HG02759 (cell line): ENCODE results near the gene SLC6A13.
"Not testable (repeated sequence)": the region's sequence is repeated elsewhere in the genome, so short reads cannot be mapped to it uniquely, and the experiment has no call there.

Source experiments
- ATAC-seq: cut with Tn5 transposase; IDR thresholded peaks from one replicate; pipeline ENCODE4 v1.9.1; 2021; ENCODE audit warnings: mild to moderate bottlenecking, moderate library complexity; ENCODE audit not compliant: unreplicated experiment

The SLC6A13 gene

DNA sequence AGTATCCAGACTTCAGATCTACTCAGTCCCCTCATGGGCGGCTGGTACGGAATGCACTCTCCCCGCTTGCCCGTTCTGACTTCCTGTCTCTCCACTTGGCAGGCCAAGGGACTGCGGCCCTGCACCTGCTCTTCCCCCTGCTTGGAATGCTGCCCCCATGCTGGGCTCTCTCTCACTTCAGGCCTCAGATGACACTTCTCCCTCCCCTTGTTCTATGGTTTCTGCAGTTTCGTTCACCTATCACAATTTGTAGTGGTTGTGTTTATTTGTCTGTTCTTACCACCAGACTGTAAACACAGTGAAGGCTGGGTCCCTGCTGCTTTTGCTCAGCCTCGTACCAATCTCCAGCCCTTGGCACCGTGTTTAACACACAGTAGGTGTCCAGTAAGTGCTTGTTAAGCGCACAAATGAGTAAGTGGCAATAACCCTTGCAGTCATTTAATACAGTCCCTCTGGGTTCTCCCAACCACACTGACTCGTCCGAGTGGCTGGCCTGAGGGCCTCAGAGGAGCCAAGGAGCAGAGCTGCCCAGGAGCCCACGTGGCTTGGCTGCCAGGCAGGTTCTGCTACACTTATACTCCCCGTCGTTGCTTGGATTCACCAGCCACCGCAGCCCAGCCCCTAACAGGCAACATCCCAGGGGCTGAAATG, 60.4 kb downstream of the SLC6A13 start:
- no peak for ATAC-seq

DNA sequence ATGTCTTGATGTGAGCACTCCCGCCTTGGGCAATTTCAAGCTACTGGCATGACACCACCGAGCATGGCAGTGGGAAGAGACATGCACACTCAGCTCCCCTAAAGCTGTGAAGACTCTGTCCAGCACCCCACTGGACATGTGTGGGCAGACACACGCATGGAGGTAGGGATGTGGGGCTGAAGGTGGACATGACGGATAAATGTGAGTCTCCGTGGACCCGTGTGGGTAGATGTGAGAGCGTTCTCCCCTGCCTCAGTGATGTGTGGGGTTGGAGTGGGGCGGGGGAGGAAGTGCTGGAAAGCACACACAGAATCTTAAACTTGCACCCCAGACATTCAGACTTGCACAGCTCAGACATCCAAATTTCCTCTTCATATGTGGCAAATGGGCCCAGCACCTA, 61.3 kb downstream of the SLC6A13 start:
- no peak for ATAC-seq

DNA sequence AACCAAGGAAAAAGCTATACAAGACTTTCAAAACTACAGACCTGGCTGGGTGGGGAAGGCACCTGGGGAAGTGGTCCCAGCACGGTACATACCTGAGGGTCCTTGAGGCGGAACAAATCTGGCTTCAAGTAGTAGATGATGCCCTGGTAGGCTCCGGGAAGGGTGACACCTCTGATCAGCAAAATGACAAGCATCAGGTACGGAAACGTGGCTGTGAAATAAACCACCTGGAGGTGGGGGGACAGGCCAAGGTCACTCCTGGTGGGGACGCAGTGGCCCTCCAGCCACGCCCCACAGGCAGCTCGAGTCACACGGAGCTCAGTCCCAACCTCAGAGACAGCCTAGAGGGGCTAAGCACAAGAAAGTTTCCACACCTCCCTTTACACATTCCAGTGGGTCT, 63.9 kb downstream of the SLC6A13 start:
- no peak for ATAC-seq

DNA sequence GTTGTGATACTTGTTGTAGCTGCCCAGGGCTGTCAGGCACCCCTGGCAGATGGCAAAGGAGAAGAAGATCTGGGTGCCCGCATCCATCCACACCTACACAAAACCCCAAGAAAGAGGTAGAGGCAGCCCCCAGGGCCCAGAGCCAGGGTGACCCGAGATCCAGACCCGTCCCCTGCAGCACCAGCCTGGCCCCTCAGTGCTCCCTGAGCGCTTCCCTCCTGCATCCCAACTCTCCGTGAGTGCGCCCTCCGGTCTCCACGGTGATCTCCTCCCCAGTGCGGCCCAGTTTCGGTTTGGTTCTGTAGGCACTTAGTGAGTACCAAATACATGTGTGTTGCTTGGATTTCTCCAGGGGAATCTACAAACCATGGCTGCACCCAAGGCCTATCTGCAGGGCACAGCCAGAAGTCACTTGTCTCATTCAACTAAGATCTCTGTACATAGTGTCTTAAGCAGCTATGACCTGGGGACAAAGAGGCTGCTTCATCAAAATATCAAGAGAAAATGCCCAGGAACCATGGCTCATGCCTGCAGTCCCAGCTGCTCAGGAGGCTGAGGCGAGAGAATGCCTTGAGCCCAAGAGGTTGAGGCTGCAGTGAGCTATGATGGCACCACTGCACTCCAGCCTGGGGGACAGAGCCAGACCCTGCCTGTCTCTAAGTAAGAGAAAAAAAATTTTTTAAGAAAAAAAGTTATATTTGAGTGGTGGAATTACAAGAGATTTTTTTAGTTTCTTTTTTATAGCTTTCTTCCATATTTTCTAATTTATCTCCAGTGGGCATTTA, 64.5 kb downstream of the SLC6A13 start:
- no peak for ATAC-seq

DNA sequence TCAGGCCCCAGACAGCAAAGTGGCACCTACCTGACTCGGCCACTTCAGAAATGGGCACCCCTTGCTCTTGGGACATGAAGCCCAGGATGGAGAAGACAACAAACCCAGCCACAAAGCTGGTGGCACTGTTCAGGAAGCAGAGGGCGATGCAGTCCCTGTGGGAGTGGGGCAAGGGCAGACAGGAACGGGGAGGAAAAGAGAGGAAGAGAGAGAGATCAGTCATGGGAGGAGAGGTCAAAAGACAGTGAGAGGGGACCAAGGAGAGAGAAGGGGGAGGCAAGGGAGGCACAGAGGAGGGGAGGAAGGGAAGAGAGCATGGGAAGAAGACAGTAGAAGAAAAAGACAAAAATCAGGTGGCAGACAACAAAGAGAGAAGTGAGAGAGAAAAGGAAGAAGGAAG, 65.3 kb downstream of the SLC6A13 start:
- no peak for ATAC-seq

DNA sequence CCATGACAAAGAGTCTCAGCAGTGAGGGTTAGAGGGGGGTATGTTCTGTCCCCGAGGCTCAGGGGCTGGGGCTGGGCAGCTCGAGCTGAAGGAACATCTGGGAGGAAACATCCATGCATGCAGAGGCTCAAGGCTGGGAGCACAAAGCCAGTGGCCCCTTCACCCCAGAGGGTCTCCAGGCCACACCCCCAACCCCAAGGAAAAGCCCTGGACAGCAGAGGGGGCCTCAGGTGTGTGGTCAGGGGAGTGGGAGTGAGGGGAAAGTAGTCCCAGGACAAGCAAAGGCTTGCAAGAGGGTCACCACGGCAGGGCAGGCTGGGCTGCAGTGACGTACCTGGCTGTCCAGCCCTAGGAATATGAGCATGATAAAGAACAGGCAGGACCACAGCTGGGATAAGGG, 66.2 kb downstream of the SLC6A13 start:
- no peak for ATAC-seq

DNA sequence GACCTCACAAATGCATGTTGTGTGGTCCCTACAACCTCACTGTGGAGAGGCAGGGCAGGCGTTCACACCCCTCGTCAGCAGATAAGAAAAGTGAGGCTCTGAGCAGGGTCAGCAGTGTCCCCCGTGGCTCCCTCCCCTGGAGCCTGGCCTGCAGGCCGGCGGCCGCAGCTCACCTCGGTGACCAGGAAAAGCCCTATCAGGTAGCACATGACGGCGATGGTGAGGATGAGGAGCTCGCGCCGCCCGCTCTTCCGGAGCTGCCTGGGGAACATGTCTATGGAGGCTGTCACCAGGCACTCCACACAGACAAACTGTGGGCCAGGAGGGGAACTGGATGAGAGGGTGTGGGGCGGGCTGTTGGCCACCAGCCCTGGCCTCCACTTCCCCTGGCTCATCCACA, 66.7 kb downstream of the SLC6A13 start:
- ATAC-seq, result no peak

DNA sequence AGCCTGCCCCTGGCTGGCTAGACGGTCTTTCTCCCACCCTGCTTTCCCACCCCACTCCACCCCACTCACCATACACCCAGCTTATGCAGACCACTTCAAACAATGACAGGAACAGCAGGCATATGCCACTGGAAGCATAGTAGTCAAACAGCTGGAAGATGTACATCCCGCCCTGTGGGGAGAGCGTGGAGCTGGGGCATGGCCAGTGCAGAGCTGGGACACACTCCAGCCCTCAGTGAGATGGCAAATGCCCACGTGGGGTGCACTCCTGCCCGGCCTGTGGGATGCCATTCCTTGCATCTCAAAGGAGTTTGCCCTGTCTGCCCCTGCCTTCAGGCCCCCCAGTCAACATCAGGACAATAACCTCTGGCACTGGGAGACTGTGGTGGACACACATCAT, 67.5 kb downstream of the SLC6A13 start:
- ATAC-seq, result no peak

DNA sequence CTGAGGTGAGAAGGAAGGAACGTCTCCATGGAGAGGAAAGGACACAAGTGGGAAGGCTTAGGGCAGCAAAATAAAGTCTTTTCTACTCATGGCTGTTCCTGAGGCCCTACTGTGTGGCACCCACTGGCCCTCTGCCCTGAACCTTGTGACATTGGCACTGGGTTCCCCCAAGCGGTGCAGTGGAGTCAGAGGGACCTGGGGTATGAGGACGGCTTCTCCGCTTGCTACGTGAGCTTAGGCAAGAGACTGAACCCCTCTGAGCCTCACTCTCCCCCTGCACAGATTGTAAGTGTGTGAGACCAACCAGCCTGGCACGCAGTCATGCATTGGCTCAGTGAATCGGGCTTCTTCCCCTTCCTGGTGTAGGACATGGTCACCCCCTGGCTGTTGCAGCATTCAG, 68.4 kb downstream of the SLC6A13 start:
- ATAC-seq, result no peak

DNA sequence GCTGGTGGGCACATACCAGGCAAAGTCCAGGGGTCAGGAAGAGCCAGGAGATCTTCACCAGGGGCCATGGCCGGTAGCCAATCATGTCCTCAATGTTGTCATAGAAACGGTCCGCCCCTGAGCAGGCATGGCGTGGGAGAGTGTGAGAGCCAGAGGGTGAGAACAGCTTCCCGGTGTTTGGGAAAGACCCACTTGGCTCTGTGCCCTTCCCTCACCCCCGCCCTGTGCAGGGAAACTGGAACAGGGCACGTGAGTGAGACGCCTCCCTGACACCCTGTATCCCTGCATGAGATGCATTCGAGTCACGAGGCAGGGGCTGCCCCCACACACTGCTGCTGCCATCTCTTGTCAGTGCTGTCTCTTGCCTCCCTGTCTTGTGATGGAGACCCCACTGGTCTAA, 69.4 kb downstream of the SLC6A13 start:
- no peak for ATAC-seq

DNA sequence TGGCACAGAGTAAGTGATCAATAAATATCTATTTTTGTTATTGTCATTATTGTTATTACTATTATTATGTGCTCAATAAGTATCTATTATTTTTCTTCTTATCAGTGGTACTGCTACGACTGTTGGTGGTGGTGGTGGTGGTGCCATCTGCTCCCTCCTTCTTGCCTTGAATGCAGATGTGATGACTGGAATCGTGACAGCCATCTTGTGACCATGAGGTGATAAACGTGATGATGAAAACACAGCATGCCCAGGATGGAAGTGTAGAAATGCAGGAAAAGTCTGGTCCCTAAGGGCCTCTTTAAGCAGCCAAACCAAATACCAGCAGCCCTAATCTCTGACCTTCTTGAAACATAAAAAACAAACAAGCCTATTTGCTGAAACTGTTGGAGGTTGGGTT, 71.1 kb downstream of the SLC6A13 start:
- ATAC-seq, result no peak

DNA sequence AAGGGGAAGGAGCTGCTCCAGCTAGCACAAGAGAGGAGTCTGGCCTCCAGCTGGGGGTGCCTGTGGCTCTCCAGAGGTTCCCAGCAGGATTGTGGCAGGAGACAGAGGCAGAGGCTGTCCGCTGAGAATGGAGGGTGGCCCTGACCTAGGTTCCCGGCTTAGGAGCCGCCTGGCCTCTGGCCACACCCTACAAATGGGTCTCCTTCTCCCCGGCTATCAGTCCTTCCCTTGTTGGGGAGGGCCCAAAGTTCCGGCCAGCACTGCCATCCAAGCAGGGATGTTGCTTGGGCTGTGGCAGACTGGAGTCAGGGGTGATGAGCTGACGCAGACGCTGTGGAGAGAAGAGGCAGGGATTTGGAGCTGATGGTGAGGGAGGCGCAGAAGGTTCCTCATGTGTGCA, 71.8 kb downstream of the SLC6A13 start:
- no peak for ATAC-seq

DNA sequence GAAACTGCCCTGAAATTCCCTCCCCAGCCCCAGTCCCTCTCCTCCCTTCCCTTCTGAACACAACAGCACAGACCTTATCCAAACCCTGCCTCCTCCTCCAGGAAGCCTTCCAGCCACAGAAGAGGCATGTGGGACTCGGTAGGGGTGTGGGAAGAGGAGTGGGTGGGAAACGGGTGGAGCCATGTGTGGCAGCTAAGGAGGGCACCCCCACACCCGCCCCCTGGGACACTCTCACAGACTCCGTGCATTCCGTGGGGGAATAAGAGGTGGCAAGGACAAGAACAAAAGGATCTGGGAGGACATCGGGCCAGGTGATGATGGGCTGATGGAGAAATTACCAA, 73.0 kb downstream of the SLC6A13 start:
- ATAC-seq, result no peak

DNA sequence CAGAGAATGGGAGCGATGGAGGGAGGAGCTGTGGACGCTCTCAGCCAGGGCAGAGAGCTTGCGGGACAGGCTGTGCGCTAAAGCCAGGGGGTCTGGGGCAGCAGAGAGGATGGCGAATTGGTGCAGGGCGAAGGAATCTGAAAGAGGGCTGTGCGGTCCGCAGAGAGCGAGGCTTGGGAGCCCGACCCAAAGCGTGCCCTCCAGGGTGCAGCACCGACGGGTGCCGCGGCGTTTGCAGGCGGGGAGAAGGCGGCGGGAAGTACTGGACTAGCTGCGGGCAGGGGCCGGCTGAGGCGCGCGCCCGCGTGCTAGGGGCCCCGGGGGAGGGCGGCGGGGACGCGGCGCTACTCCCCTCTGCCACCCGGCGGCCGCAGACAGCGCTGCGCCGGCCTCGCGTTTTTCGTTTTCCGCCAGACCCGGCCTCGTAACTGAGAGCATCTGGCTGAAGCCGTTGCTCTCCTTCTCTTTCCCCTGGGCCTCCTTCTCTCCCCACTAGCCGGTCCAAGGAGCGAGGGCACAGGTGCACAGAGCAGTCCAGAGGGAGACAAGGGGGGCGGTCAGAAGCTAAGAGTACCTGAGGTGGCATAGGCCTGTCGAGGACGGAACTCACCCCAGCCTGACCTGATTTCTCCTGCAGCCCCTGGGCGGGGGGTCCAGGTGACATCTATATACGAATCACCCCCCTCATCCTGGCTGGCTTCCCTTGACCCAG, 73.6 kb downstream of the SLC6A13 start:
- ATAC-seq, result peak; percentile 74

DNA sequence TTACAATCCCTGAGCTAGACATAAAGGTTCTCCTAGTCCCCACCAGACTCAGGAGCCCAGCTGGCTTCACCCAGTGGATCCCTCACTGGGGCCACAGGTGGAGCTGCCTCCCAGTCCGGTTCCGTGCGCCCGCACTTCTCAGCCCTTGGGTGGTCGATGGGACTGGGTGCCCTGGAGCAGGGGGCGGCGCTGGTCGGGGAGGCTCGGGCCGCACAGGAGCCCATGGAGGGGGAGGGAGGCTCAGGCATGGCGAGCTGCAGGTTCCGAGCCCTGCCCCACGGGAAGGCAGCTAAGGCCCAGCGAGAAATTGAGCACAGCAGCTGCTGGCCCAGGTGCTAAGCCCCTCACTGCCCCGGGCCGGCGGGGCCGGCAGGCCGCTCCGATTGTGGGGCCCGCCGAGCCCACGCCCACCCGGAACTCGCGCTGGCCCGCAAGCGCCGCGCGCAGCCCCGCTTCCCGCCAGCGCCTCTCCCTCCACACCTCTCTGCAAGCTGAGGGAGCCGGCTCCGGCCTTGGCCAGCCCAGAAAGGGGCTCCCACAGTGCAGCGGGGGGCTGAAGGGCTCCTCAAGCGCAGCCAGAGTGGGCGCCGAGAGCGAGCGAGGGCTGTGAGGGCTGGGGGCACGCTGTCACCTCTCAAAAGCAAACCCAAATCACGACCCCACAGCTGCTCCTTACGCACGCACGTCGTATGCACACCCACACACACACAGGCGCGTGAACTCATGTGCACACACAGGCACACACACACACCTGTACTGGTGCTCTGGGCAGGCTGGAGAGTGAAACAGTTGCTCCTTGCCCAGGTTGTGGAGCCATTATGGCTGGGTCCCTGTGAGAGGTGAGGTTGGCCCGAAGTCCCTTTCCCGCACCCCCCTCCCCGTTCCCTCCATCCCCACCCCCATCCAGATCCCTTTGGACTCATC, 74.4 kb downstream of the SLC6A13 start:
- not testable (repeated sequence) for ATAC-seq

DNA sequence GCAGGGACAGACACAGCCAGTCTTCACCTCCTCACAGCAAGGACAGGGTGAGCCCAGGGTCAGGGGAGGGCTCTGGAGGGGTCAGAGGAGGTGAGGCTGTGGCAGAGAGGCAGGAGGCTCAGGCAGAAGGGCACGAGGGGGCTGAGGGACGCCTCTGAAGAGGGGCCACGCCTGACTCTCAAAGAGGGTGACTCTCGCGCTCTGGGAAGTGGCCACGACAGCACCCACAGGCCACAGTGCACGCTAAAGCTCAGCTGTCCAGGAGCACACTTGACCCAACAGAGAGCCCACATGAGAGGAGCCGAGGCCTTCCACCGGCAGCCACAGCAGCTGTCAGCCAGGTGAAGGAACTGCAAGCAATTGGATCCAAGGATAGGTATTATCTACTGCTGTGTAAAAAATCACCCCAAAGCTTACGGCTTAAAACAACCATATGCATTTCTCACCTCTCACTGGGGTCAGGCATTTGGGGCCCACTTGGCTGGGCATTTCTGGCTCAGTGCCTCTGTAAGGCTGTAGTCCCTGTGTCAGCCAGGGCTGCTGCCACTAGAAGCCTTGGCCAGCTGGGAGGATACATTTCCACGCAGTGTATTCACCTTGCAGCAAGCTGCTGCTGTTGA, 76.5 kb downstream of the SLC6A13 start:
- no peak for ATAC-seq

DNA sequence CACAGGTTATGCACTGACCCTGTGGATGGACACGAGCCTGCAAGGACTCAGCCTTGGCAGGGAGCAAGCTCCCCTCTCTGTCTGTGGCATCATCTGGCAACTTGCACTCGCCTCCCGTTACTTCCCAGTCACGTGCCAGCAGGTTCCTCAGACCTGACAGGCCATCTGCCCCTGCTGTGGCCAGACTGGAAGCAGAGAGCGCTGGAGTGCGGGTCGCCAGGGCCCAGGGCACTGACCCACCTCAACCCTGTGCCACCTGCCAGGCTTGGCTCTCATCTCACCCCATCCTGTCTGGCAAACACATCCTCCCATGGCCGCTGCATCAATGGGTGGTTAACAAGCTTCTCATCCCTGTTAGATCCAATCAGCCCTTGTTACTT, 77.1 kb downstream of the SLC6A13 start:
- no peak for ATAC-seq

DNA sequence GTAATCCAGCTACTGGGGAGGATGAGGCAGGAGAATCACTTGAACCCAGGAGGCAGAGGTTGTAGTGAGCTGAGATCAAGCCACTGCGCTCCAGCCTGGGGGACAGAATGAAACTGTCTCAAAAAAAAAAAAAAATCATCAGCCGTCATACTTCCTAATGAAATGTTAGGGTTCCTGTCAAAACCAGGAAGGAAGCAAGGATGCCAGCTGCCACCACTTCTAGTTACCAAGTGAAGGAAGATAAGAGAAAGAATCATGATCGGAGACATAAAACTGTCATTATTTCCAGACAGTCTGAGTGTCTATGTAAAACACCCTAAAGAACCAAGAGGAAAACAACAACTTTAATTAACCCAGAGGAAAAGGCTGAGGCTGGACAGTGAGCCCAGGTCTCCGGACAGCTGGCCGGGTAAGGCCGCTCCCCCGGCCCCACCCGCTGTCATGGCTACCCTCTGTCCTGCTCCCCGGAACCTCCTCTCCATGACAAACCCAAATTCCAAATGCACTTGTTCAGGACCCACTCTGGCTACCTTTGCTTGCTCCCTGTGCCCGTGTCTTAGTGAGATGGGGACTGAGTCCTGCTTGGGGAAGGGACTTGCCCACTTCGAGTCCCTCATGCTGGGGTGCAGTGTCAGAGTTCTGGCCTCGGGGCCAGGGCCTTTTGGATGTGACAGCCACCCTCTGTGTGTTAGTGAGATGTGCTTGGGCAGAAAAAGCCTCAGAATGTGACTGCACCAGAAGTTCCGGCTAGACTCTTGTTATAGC, 77.6 kb downstream of the SLC6A13 start:
- ATAC-seq, result no peak

DNA sequence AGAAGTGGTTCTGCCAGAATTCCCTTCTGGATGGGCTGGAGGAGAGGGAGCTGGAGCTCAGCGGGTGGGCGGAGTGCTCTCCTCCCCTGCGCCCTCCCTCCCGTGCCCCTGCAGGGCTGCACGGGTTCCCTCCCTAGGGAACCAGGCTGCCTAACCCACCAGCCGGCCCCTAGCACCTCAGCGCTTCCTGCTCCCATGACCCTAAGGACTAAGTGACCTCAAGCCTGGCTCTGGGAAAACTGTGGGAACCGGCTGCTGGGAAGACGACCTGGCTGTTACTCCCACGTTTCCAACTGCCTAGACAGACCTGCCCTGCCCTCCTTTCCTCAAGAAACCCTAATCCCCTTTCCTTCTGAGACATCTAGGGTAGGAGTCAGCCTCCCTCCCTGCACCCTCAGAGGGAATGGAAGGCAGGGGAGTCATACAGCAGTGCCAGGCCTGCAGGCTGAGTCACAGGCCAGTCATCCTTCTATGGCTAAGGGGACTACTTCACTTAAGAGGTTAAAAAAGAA, 80.2 kb downstream of the SLC6A13 start:
- no peak for ATAC-seq

DNA sequence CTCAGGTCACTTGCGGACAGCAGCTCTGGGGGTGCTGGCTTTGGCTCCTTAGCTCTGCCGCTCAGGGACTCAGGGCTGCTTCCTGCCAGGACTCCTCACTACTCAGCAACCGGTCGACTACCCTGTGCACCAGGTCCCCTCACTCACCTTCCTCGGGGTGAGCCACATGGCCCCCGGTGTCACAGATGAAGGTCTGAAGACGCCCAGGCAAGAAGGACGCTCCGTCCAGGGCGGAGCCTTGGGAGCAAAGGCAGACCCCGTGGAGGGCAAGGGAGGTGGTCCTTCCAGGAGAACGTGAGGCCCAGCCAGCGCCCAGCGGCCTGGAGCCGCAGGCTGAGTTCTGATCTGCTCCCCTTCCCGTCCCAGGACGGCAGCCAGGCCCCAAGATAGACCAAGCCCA, 80.7 kb downstream of the SLC6A13 start:
- ATAC-seq, result no peak
